A673 (cell line): ENCODE data around the gene FICD. TPM values are rescaled to one million over a fixed set of nuclear protein-coding genes. Genes with fewer than 3 reads are reported as not detected.

Experiments
- BruUV-seq: library from RNA; stranded (reverse); fragments of 400-500 nt; replicated peaks from 2 replicates; lab custom pipeline; 2021; lab: Mats Ljungman, UMichigan
- CTCF ChIA-PET: fragments of 300-600 bp; sonication (Branson Sonifier 250); formaldehyde crosslinking; loops from one replicate; lab custom pipeline; 2022; ENCODE audit warnings: antibody characterized with exemption; lab: Charles Lee
- POLR2A ChIA-PET: fragments of 300-600 bp; sonication (Branson Sonifier 250); formaldehyde crosslinking; loops from one replicate; lab custom pipeline; 2022; ENCODE audit warnings: antibody characterized with exemption; ENCODE audit not compliant: low non-redundant PET; lab: Charles Lee
- DNase-seq: peaks from one replicate; pipeline ENCODE4 v3.0.0-alpha.2; 2015; ENCODE audit warnings: low spot score
- H3K27ac ChIP-seq: fragments of 200-600 bp; sonication (generic); 2 replicates; pipeline ENCODE4 v1.5.1; 2016; ENCODE audit warnings: mixed run types, low read depth, mild to moderate bottlenecking, mixed read lengths, antibody characterized with exemption, low read length; ENCODE audit not compliant: poor library complexity, severe bottlenecking
- H3K27me3 ChIP-seq: fragments of 200-600 bp; sonication (generic); replicated peaks from 2 replicates; pipeline ENCODE4 v1.6.1; 2017; ENCODE audit warnings: mixed run types, low read depth, mild to moderate bottlenecking, mixed read lengths, antibody characterized with exemption, low read length; ENCODE audit not compliant: insufficient read depth, poor library complexity
- H3K36me3 ChIP-seq: fragments of 200-600 bp; sonication (generic); 2 replicates; pipeline ENCODE4 v1.6.1; 2016; ENCODE audit warnings: mixed run types, mild to moderate bottlenecking, mixed read lengths, antibody characterized with exemption, low read length; ENCODE audit not compliant: insufficient read depth, poor library complexity, severe bottlenecking
- H3K4me1 ChIP-seq: fragments of 200-600 bp; sonication (generic); 2 replicates; pipeline ENCODE4 v1.6.1; 2017; ENCODE audit warnings: mixed run types, mild to moderate bottlenecking, mixed read lengths, antibody characterized with exemption, low read length; ENCODE audit not compliant: insufficient read depth, poor library complexity, severe bottlenecking
- H3K4me3 ChIP-seq: fragments of 200-600 bp; sonication (generic); 2 replicates; pipeline ENCODE4 v1.5.1; 2016; ENCODE audit warnings: low read depth, mixed run types, mild to moderate bottlenecking, mixed read lengths, low read length; ENCODE audit not compliant: poor library complexity, severe bottlenecking
- H3K9me3 ChIP-seq: fragments of 200-600 bp; sonication (generic); 2 replicates; pipeline ENCODE4 v1.6.1; 2016; ENCODE audit warnings: mixed run types, low read depth, mild to moderate bottlenecking, mixed read lengths, antibody characterized with exemption, low read length; ENCODE audit not compliant: poor library complexity, severe bottlenecking
- EZH2 ChIP-seq: fragments of 200-600 bp; sonication (generic); IDR thresholded peaks from 2 replicates; pipeline ENCODE4 v1.6.1; 2017; ENCODE audit warnings: borderline replicate concordance, low read depth, mild to moderate bottlenecking, mixed read lengths, antibody characterized with exemption, low read length; ENCODE audit not compliant: poor library complexity, severe bottlenecking
- intact Hi-C: fragments of 100-400 bp; cut with micrococcal nuclease; formaldehyde crosslinking; loops from one replicate; pipeline ENCODE4 v1.10.0; 2022; ENCODE audit not compliant: unreplicated experiment
- total RNA-seq: library from RNA; stranded (reverse); gene quantifications from 2 replicates; pipeline ENCODE4 v1.2.3, GENCODE V29; 2021
- TF ChIP-seq, protein P1 (sequence below): fragments of 300-800, 200-600 bp; sonication (generic); conservative IDR thresholded peaks from 2 replicates; pipeline ENCODE4 v1.5.1; 2017; ENCODE audit warnings: low read depth, mild to moderate bottlenecking, antibody characterized with exemption, low read length, moderate library complexity, mixed read lengths

FICD gene
- total RNA-seq, 1 experiment from 2014 or later: 3.6 TPM

DNA sequence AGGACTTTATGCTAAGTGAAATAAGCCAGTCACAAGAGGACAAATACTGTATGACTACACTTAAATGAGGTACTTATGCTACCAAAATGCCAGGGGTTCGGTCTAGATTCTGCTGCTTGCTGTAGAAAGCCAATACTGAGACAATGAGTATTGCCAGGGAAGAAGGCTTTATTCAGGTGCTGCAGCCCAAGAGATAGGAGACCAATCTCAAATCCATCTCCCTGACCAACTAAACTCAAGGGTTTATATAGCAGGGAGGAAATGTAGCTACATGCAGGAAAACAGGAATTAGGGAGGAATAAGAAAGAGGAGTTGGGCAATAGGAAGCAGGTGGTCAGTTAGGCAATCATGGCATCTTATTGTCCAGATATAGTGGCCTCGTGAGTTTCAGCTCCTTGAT, 12.2 kb upstream of the FICD start:
- CTCF ChIA-PET: no interaction called here

DNA sequence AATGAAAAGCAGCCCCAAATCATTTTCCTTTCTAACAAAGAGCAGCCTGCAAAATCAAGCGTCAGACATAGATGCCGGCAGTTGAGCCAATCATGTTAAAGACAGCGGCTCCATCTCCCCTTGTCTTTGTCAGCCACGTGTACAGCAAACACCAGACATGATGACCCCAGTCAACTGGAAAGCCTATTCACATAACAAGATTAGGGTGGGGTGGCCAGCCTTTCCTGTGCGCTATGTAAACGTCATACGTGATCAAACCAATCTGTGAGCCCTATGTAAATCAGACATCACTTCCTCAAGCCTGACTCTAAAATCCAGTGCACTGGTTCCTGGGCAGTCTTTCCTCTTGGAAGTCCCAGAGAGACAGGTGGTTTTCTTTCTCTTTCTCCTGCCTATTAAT, 9.9 kb upstream of the FICD start:
- H3K9me3 ChIP-seq: peaks cover 7% of the 10 kb centered on the region
- H3K4me3 ChIP-seq: no peak overlapping the region
- CTCF ChIA-PET: no interaction called here
- intact Hi-C loops: no loop called here
- POLR2A ChIA-PET: no interaction called here
- no peak overlapping the region for H3K27ac ChIP-seq
- TF ChIP-seq, protein P1, sequence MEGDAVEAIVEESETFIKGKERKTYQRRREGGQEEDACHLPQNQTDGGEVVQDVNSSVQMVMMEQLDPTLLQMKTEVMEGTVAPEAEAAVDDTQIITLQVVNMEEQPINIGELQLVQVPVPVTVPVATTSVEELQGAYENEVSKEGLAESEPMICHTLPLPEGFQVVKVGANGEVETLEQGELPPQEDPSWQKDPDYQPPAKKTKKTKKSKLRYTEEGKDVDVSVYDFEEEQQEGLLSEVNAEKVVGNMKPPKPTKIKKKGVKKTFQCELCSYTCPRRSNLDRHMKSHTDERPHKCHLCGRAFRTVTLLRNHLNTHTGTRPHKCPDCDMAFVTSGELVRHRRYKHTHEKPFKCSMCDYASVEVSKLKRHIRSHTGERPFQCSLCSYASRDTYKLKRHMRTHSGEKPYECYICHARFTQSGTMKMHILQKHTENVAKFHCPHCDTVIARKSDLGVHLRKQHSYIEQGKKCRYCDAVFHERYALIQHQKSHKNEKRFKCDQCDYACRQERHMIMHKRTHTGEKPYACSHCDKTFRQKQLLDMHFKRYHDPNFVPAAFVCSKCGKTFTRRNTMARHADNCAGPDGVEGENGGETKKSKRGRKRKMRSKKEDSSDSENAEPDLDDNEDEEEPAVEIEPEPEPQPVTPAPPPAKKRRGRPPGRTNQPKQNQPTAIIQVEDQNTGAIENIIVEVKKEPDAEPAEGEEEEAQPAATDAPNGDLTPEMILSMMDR: no peak
- TF ChIP-seq EZH2: no peak
- H3K36me3 ChIP-seq: no peaks in the 10 kb centered on the region
- BruUV-seq: no TSS peak
- H3K27me3 ChIP-seq: peaks cover 2% of the 10 kb centered on the region
- H3K4me1 ChIP-seq: peaks cover 13% of the 10 kb centered on the region
- no peak for DNase-seq

More for the DNA sequence above, 12.2 kb upstream of the FICD start:
- POLR2A ChIA-PET: no interaction called here
- Histone ChIP-seq H3K9me3 (peaks cover 7% of the 10 kb centered on the region), H3K36me3 (no peaks in the 10 kb centered on the region), H3K4me3 (no peak overlapping the region), H3K27me3 (peaks cover 5% of the 10 kb centered on the region), H3K27ac (no peak overlapping the region), H3K4me1 (peaks cover 9% of the 10 kb centered on the region)
- TF ChIP-seq, protein P1: no peak
- no peak for TF ChIP-seq EZH2
- no peak for DNase-seq
- BruUV-seq: no TSS peak
- intact Hi-C loops: no loop called here

DNA sequence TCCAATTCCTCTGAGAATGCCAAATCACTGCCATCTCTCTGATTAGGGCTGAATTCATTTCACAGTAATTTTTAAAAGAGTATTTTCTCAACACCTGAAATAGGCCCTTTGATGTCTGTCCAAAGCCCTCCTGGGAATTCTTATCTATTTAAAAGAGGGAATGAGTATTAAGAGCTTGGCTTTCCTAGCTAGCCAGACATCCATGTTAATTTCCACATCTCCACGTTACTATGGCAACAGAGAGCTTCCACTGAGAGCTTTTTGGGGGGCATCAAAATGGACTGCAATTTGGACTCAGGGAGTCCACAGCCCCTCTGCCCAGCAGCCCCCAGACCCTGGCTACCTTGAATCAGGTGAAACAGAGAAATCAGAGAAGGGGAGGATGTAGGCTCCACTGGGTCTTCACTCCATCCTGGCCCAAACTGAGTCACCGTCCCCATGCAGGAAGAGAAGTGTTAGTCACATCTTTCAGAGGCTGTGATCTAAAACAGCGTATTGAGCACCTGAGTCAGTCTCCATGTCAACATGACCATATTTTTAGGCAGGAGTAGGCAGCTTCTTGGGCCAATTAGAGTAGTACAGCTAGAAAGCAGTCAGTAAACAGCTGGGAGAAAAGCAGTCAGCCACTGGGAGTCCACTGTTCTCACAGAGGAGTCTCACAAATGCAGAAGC, 7.0 kb upstream of the FICD start:
- Histone ChIP-seq H3K27ac (no peak overlapping the region), H3K27me3 (peaks cover 2% of the 10 kb centered on the region), H3K9me3 (peaks cover 2% of the 10 kb centered on the region), H3K4me3 (no peak overlapping the region), H3K36me3 (no peaks in the 10 kb centered on the region), H3K4me1 (peaks cover 21% of the 10 kb centered on the region)
- intact Hi-C loops: no loop called here
- ChIA-PET POLR2A (interaction anchor here (0.6 kb wide), 1 partner anchor 11 kb away, joined by 4 read pairs; no protein-coding TSS in a partner anchor), CTCF (no interaction called here)
- TF ChIP-seq, protein P1: no peak
- no peak for TF ChIP-seq EZH2
- no TSS peak for BruUV-seq
- no peak for DNase-seq
